K562 (cell line): ENCODE measurements around the gene CUX1.

Source experiments
- ATF1 ChIP-seq, 2 experiments: fragments of 450-650 bp in 1 of 2; IDR thresholded peaks; 2 replicates each; pipeline ENCODE4 v1.6.1; 2016; ENCODE audit warnings: missing compliant biosample characterization in 1 of 2, missing genetic modification characterization in 1 of 2
- CTCF ChIP-seq, 3 experiments: IDR thresholded peaks in 2 of 3; conservative IDR thresholded peaks in 1 of 3; 2 replicates each; pipeline ENCODE4 v1.5.1; 2011 to 2012; ENCODE audit warnings: low read length in 3 of 3, mild to moderate bottlenecking in 3 of 3, control low read depth in 2 of 3, improper control_type of control experiment in 1 of 3, inconsistent platforms in 1 of 3, low read depth in 1 of 3, mixed read lengths in 1 of 3, moderate library complexity in 1 of 3; ENCODE audit not compliant: insufficient read depth in 2 of 3
- JUND ChIP-seq, 2 experiments: IDR thresholded peaks; 2 replicates in 1 of 2; 3 replicates in 1 of 2; pipeline ENCODE4 v1.6.1; 2011; ENCODE audit warnings: borderline replicate concordance in 2 of 2, low read depth in 2 of 2, low read length in 2 of 2, improper control_type of control experiment in 1 of 2, missing biosample characterization in 1 of 2, missing genetic modification characterization in 1 of 2, missing genetic modification reagents in 1 of 2
- REST ChIP-seq, 2 experiments: fragments of 450-650 bp; formaldehyde crosslinking in 1 of 2; IDR thresholded peaks; 2 replicates each; pipeline versions ENCODE4 v1.4.0 to v1.6.1; 2014 to 2020; ENCODE audit warnings: mild to moderate bottlenecking in 2 of 2, borderline replicate concordance in 1 of 2, low read depth in 1 of 2
- TCF3 ChIP-seq: sonication (generic); formaldehyde crosslinking; IDR thresholded peaks from 2 replicates; pipeline ENCODE4 v1.4.0; 2020; ENCODE audit warnings: mild to moderate bottlenecking, missing genetic modification reagents

DNA sequence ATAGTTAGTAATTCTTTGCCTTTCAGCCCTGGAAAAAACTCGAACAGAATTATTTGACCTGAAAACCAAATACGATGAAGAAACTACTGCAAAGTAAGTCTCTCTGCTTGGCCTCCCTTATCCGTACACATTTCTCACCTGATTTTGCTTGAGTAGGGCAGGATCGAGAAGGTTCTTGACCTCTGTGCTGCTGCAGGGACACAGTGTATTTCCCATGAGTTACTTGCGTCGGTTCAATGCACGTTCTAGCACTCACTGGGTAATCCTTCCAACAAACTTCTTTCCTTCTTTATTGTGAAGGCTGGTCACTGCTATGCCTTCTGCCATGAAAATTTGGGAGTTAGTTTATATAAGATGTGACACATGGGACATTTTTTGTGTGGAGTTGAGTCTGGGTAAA is 297.8 kb downstream of the CUX1 start:
- no peak for TF ChIP-seq TCF3 (CRISPR knock-in tag)
- TF ChIP-seq CTCF (IDR thresholded peaks at IDR 0.05 in 2 of 3, conservative IDR thresholded peaks at IDR 0.05 in 1 of 3; ENCODE audit: insufficient read depth in 2 of 3, low read depth in 1 of 3, low read length in 3 of 3) = no peak
- no peak for TF ChIP-seq REST (IDR thresholded peaks at IDR 0.05; ENCODE audit: borderline replicate concordance)
- TF ChIP-seq REST (CRISPR knock-in tag; IDR thresholded peaks at IDR 0.05; ENCODE audit: low read depth) = no peak
- TF ChIP-seq ATF1 (CRISPR knock-in tag; IDR thresholded peaks at IDR 0.05) = no peak
- TF ChIP-seq ATF1 (tag; IDR thresholded peaks at IDR 0.05) = no peak
- no peak for TF ChIP-seq JUND (IDR thresholded peaks at IDR 0.05; ENCODE audit: borderline replicate concordance, low read depth, low read length)
- TF ChIP-seq JUND (tag; IDR thresholded peaks at IDR 0.05; ENCODE audit: borderline replicate concordance, low read depth, low read length) = no peak
